SK-N-MC (cell line): ENCODE data around the gene SLC26A1.

Experiments used
- EZH2 ChIP-seq: fragments of 200-600 bp; sonication (generic); IDR thresholded peaks from one replicate; pipeline ENCODE4 v1.6.1; 2017; ENCODE audit warnings: antibody characterized with exemption
- POLR2AphosphoS5 ChIP-seq: IDR thresholded peaks from 2 replicates; pipeline ENCODE4 v1.6.1; 2012; ENCODE audit warnings: mild to moderate bottlenecking, low read depth, low read length, borderline replicate concordance

DNA sequence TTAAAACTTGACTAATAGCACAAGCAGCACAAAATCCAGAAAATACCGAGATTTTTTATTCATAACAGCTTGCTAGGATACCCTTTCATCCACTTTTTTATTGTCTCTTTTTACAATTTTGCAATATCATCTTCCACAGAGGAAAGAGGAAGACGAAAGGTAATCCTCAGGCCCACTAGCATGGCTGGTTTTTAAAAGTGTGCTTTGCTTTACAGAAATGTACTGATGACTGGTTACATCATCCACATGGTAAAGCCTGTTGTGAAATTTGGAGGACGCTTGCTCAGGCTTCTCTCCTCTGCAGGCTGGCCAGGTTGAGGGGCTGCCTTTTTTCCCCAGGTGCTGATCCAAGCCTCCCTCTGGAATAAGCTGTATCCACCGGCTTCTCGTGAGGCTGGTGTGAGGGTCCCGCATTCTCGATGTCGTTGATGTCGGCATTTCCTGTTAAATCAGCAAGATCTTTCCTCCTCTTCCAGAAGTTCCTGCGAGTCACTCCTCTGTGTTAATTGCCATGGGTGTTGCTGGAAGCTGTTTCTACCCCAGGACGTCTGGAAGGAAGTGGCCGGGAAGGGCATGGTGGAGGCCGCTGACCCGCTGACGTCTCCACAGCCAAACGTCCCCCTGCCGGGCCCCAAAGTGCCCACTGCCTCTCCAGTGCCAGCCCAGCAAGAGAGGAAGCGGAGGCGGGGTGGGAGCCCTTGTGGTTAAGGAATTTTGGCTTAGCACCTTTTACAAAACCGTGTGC lies 14.1 kb downstream of the SLC26A1 start:
- TF ChIP-seq POLR2AphosphoS5 (no peak), EZH2 (no peak)
